Hepatocyte (in vitro differentiated cells): ENCODE data around the gene P2RY12. TPM values are rescaled to one million over a fixed set of nuclear protein-coding genes. Genes with fewer than 3 reads are reported as not detected.

Experiments used
- DNase-seq: peaks from one replicate; pipeline ENCODE4 v3.0.0-alpha.2; 2016; ENCODE audit warnings: low spot score
- H2AFZ ChIP-seq: fragments of 200-600 bp; sonication (generic); 2 replicates; pipeline ENCODE4 v1.6.0; 2016; ENCODE audit warnings: antibody characterized with exemption, mild to moderate bottlenecking
- H3K27ac ChIP-seq: fragments of 200-600 bp; sonication (generic); 2 replicates; pipeline ENCODE4 v1.5.1; 2016; ENCODE audit warnings: mild to moderate bottlenecking
- H3K27me3 ChIP-seq: fragments of 200-600 bp; sonication (generic); 2 replicates; pipeline ENCODE4 v1.6.1; 2016
- H3K36me3 ChIP-seq: fragments of 200-600 bp; sonication (generic); replicated peaks from 2 replicates; pipeline ENCODE4 v1.5.1; 2016; ENCODE audit warnings: low read depth; ENCODE audit not compliant: insufficient read depth
- H3K4me1 ChIP-seq: fragments of 200-600 bp; sonication (generic); 2 replicates; pipeline ENCODE4 v1.5.1; 2016; ENCODE audit warnings: mild to moderate bottlenecking, moderate library complexity; ENCODE audit not compliant: insufficient read depth
- H3K4me2 ChIP-seq: fragments of 200-600 bp; sonication (generic); 2 replicates; pipeline ENCODE4 v1.6.0; 2016
- H3K4me3 ChIP-seq: fragments of 200-600 bp; sonication (generic); 2 replicates; pipeline ENCODE4 v1.5.1; 2016; ENCODE audit warnings: mild to moderate bottlenecking
- H3K79me2 ChIP-seq: fragments of 200-600 bp; sonication (generic); 2 replicates; pipeline ENCODE4 v1.6.0; 2017; ENCODE audit warnings: mild to moderate bottlenecking
- H3K9me2 ChIP-seq: fragments of 200-600 bp; sonication (generic); replicated peaks from 2 replicates; pipeline ENCODE4 v1.6.0; 2017; ENCODE audit warnings: mild to moderate bottlenecking; ENCODE audit not compliant: insufficient read depth
- H3K9me3 ChIP-seq: fragments of 200-600 bp; sonication (generic); 2 replicates; pipeline ENCODE4 v1.5.1; 2016; ENCODE audit warnings: low read depth, mild to moderate bottlenecking
- H4K20me1 ChIP-seq: fragments of 200-600 bp; sonication (generic); 2 replicates; pipeline ENCODE4 v1.6.0; 2016; ENCODE audit warnings: mild to moderate bottlenecking; ENCODE audit not compliant: insufficient read depth, poor library complexity, severe bottlenecking
- CTCF ChIP-seq: fragments of 200-600 bp; sonication (generic); IDR thresholded peaks from 2 replicates; pipeline ENCODE4 v1.5.1; 2016; ENCODE audit warnings: antibody characterized with exemption, mild to moderate bottlenecking; ENCODE audit not compliant: poor library complexity
- EZH2 ChIP-seq: fragments of 200-600 bp; sonication (generic); IDR thresholded peaks from 2 replicates; pipeline ENCODE4 v1.6.1; 2016; ENCODE audit warnings: antibody characterized with exemption, mild to moderate bottlenecking, borderline replicate concordance
- EZH2phosphoT487 ChIP-seq: fragments of 200-600 bp; sonication (generic); IDR thresholded peaks from one replicate; pipeline ENCODE4 v1.6.1; 2018; ENCODE audit warnings: antibody characterized with exemption, mild to moderate bottlenecking, low read depth, moderate library complexity; ENCODE audit not compliant: unreplicated experiment, severe bottlenecking
- WGBS: methylation state at CpG from one replicate; pipeline ENCODE4 v1.1.6; 2016; ENCODE audit warnings: low lambda C conversion rate; ENCODE audit errors: missing lambda C conversion rate; 5-methylcytosine and 5-hydroxymethylcytosine counted together
- polyA plus RNA-seq: library from polyadenylated mRNA; unstranded; fragments of >200 nt; fragmentation: Nextera tagmentation; extraction: Ambion mirVana; gene quantifications from 2 replicates; pipeline ENCODE4 v1.2.1, GENCODE V29; 2016
- total RNA-seq: library from RNA; depleted of rRNA; stranded (reverse); fragments of >200 nt; gene quantifications from 2 replicates; pipeline ENCODE4 v1.2.3, GENCODE V29; 2014

P2RY12 gene
- total and polyA plus RNA-seq, 2 experiments from 2014 or later, result 0.07 TPM; not detected in 1

- no peak for TF ChIP-seq CTCF
- H4K20me1 ChIP-seq, result no peaks in the 10 kb centered on the region
- H3K27ac ChIP-seq, result no peak overlapping the region
- no peaks in the 10 kb centered on the region for H3K36me3 ChIP-seq
- H3K27me3 ChIP-seq, result no peaks in the 10 kb centered on the region
- H3K4me3 ChIP-seq, result no peak overlapping the region
- H3K4me1 ChIP-seq, result no peaks in the 10 kb centered on the region
- H3K9me2 ChIP-seq, result no peaks in the 10 kb centered on the region
- no peak overlapping the region for H2AFZ ChIP-seq
- no peak overlapping the region for H3K4me2 ChIP-seq
- no peaks in the 10 kb centered on the region for H3K9me3 ChIP-seq
- DNase-seq, result no peak
- 92% methylated on average over 2 of the region's 2 CpGs for WGBS
- H3K79me2 ChIP-seq, result no peaks in the 10 kb centered on the region
Observed at GRCh38 chr3:151331696-151332095, 52.9 kb downstream of the P2RY12 start.

- Histone ChIP-seq H2AFZ (no peak overlapping the region), H3K27ac (no peak overlapping the region), H3K4me3 (no peak overlapping the region), H3K36me3 (no peaks in the 10 kb centered on the region), H3K9me2 (no peaks in the 10 kb centered on the region), H4K20me1 (no peaks in the 10 kb centered on the region), H3K4me2 (no peak overlapping the region), H3K9me3 (no peaks in the 10 kb centered on the region), H3K4me1 (no peaks in the 10 kb centered on the region), H3K79me2 (no peaks in the 10 kb centered on the region), H3K27me3 (no peaks in the 10 kb centered on the region)
- no peak for DNase-seq
- no peak for TF ChIP-seq CTCF
- no peak for TF ChIP-seq EZH2
- TF ChIP-seq EZH2phosphoT487, result no peak
Observed at GRCh38 chr3:151330899-151331298, 53.7 kb downstream of the P2RY12 start.

GRCh38 chr3:151330379-151330778 lies 54.2 kb downstream of the P2RY12 start:
- Histone ChIP-seq H3K36me3 (no peaks in the 10 kb centered on the region), H3K79me2 (no peaks in the 10 kb centered on the region), H3K4me2 (no peak overlapping the region), H4K20me1 (no peaks in the 10 kb centered on the region), H2AFZ (no peak overlapping the region), H3K27me3 (no peaks in the 10 kb centered on the region), H3K9me2 (no peaks in the 10 kb centered on the region), H3K9me3 (no peaks in the 10 kb centered on the region), H3K27ac (no peak overlapping the region), H3K4me1 (no peaks in the 10 kb centered on the region), H3K4me3 (no peak overlapping the region)
- WGBS, result 72% methylated on average over 4 of the region's 4 CpGs
- no peak for TF ChIP-seq EZH2
- no peak for TF ChIP-seq EZH2phosphoT487
- no peak for TF ChIP-seq CTCF
- no peak for DNase-seq

- no peak within 1 kb of the TSS for H3K4me2 ChIP-seq
- H3K27ac ChIP-seq, result no peak within 1 kb of the TSS
- TF ChIP-seq EZH2, result no peak
- TF ChIP-seq EZH2phosphoT487, result no peak
- TF ChIP-seq CTCF, result no peak
- no peaks in the 10 kb centered on the region for H3K4me1 ChIP-seq
- no peak within 1 kb of the TSS for H3K4me3 ChIP-seq
- DNase-seq, result no peak
- no peaks in the 10 kb centered on the region for H3K9me3 ChIP-seq
- no peaks in the 10 kb centered on the region for H4K20me1 ChIP-seq
- no peak within 1 kb of the TSS for H2AFZ ChIP-seq
- no peaks in the 10 kb centered on the region for H3K27me3 ChIP-seq
- H3K9me2 ChIP-seq, result no peaks in the 10 kb centered on the region
- no peaks in the 10 kb centered on the region for H3K36me3 ChIP-seq
- no peaks in the 10 kb centered on the region for H3K79me2 ChIP-seq
- WGBS, result 100% methylated on average over 1 of the region's 1 CpG
Observed at GRCh38 chr3:151329363-151329762, 55.2 kb downstream of the P2RY12 start, which contains the start of gene P2RY13. TSS of gene P2RY13 (minus strand) at chr3:151329549. CDS start at chr3:151329528, 21 bp downstream.
